GM18858 (cell line): ENCODE results near the gene NIN.

Source experiments
- ATAC-seq: cut with Tn5 transposase; IDR thresholded peaks from one replicate; pipeline ENCODE4 v1.9.1; 2021; ENCODE audit not compliant: unreplicated experiment

The NIN gene

GRCh38 chr14:50792051-50792477 is 38.9 kb downstream of the NIN start:
- ATAC-seq = no peak

- ATAC-seq = peak; percentile 35
Measured at GRCh38 chr14:50791201-50791600, 39.8 kb downstream of the NIN start.

DNA sequence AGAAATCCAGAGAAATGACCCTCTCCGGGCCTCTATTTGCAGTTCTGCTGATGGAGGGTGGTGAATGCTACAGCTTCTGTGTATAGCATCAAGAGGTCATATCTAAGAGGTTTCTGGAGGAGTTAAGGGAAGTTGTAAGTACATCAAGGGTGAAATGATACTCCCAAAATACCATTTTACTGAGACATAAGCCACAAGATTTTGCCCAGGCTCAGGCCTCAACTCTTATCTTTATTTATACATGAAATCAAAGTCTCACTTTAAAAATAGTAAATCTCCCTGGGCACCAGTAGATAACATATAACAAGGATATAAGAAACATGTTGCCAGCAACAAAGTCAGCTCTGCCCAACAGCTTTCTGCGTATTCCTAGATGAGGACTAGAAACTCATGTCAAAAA is 40.4 kb downstream of the NIN start:
- no peak for ATAC-seq

DNA sequence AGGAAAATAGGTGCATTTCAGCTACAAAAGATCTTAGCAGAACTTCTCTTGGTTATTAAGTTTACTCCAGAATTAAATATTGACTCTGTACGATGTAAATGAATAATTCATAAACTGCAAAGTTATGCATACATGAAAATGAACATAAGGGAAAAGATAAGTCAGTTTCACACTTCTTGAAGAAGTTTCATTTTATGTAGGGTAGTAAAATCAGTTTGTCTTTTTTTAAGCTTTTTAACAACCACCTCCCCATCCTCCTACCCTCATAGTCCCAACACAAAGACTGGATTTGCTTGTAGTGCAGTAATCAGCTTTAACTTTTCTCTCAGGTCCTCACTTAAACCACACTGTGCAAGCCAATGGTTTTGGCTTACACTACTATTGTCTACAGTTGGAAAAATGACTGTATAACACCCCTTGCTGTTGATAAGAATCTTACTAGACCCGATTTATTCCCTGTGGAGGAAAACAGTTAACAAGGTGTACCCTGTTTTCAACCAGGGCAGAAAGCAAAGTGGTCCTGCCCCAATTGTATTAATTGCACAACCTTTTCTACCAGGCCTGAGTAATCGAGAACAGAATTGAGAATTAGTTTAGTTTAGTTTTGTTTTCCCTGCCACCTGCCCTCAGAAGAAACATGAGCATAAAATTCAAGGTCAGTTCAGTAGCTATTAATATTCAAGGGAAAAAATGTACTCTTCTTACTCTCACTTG is 44.1 kb downstream of the NIN start:
- no peak for ATAC-seq

GRCh38 chr14:50785457-50786063 is 45.4 kb downstream of the NIN start:
- no peak for ATAC-seq

DNA sequence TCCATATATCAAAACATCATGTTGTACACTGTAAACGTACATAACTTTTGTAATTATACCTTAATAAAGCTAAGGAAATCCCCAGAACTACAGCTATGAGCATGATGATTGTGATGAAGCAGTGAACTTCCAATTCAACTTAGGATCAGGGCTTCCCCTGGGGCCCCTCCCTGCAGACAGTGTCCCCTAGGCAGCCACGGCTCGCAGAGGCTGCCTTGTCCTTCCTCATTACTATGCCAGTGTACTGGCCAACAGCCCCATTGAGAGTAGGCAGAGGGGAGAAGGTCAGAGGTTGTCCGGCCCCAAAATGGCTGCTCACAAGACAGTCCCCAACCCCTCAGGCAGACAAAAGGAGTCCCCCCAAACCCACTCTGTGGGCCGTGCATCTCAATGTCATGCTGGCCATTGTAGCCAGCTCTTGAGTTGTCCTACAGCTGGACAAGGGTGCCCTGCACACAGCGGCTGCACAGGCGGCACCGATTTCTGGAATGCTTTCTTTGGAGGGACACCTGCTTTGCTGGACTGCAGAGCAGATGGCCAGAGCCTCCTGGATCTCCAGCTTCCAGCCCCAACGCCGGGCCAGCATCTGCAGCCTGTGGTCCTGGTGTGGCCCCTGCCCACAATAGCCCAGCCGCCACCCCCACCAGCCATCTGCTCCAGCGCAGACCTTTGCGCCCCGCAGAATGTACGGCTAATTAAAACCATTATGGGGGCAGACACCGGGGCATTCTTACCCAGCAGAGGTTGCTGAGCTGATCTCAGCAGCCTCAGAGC is 46.1 kb downstream of the NIN start:
- no peak for ATAC-seq

GRCh38 chr14:50783563-50783962 is 47.4 kb downstream of the NIN start:
- ATAC-seq = no peak

DNA sequence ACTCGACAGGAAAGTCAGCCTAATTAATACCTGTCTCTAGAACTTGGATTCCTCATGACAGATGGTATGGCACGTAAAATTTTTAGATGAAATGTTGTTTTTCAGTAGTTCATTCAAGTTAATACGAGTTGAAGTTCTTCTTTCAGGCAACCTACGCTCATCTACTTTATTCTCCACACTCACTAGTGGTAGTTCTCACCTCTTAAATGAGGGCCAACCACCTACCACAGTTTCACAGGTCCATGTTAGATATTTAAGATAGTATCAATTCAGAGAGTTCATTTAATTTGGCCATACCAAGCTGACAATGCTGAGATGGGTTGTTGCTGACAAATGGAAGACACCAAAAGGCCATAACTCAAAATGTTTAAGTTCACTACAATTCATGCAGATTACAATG is 50.6 kb downstream of the NIN start:
- ATAC-seq = no peak

DNA sequence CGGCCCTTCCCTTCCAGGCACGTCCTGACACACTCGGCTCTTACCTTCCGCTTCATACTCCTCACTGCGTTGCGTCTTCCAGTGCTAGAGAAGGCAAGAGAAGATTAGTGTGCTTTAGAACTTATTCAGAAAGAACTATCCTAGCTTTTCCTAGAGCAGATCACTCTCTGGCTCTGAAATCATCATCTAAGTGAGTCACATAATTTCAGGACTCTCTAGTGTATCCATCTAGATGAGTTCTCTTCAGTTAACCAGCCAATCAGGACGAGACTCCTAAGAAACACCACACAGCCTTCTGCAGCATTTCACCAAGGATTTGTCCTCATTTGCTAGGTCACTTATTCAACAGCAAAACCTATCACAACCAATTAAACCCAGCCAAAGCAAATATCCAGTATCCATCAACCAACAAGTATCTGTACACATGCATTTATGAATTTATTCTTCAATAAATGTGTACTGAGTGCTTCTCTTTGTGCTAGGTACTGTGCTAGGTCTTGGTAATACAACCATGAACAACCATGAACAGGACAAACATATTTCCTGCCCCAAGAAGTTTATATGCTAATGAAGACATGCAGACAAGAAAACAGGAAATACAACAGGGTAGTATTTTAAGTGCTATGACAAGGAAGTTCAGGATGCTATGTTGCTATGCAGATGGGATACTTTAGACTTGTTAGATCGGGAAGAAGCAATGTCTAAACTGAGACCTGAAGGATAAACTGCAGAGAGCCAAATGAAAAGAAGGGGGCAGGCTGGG is 52.1 kb downstream of the NIN start:
- no peak for ATAC-seq

GRCh38 chr14:50776522-50776921 is 54.4 kb downstream of the NIN start:
- no peak for ATAC-seq

GRCh38 chr14:50775357-50775756 is 55.6 kb downstream of the NIN start:
- no peak for ATAC-seq

- no peak for ATAC-seq
Measured at GRCh38 chr14:50774542-50775267, 56.3 kb downstream of the NIN start.

- ATAC-seq = no peak
Measured at GRCh38 chr14:50773632-50774541, 57.1 kb downstream of the NIN start.

DNA sequence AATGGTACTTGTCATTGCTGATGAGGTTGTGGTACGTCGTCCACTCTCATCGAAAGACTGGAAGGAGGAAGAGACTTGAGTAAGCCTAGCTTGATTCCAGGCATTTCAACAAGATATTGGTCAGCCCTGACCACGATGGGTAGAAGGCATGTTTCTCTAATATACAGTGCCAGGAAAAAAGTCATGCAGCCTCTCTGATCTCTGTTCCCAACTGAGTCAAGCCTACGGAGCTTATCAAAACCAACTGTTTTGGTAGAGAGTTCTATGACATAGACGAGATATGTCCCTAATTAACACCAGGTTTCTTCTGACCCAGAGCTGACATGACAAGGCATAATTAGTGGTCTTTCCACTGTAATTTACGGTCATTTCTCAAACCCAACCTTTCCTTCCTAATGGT is 58.5 kb downstream of the NIN start:
- ATAC-seq = no peak

- ATAC-seq = no peak
Measured at GRCh38 chr14:50770586-50770985, 60.4 kb downstream of the NIN start.

GRCh38 chr14:50769863-50770500 is 61.0 kb downstream of the NIN start:
- ATAC-seq = no peak

GRCh38 chr14:50768680-50769079 is 62.3 kb downstream of the NIN start:
- no peak for ATAC-seq

DNA sequence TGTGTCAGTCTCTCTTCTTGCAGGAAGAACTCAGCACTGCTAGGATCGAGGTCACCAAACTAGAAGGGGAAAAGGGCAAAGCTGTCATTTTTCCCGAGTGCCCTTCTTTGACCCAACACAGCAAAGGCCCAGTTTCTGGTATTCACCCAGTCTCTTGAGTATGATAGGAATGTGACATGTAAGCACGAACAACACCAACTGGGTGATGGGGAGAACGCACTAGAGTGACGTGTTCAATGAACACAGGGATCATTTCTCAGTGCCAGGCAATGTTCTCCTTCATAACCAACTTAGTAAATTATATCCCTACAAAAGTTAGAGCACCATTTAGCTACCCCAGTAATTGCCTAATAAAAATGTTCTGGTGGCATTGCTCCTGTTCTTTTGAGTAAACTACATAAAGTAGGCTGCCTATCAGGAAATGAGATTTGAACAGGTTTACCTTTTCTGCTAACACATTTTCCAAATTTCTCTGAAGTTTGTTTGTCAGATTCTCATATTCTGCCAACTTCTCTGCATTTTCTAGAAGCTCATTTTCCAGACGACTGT is 64.5 kb downstream of the NIN start:
- ATAC-seq = no peak
